Measurements from ENCODE around the gene KCNQ5. TPM values are rescaled to one million over a fixed set of nuclear protein-coding genes. Genes with fewer than 3 reads are reported as not detected.
A peak's percentile ranks its signal among the peaks of the same experiment; 100 is the strongest.

The KCNQ5 gene
- total and polyA plus RNA-seq, 10 of the 15 experiments (the other 5 are each of a cell fraction or from before 2014, with no cell fraction given) = 0.60 to 16.2 (median 3.2) TPM

DNA sequence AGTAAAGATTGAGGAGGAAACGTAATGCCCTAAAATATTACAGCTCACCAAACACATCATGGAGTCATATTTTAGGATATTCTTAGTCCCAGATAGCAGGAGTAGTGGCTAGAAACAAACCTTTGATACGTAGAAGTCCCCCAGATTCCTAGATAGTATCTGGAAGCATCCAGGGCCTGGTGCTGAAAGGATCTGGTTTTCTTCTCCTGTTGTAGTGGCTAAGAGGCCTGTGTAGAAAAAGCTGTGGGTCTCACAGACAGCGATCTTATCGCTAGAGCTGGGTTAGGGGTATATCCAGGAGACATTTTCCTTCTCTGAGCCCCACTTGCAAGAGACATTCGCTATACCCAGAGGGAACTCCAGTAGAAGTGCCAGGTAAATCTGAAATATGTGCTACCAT, 139.9 kb downstream of the KCNQ5 start:
- H4K20me1 ChIP-seq (ENCODE audit: control insufficient read depth, insufficient read depth) = no peaks in the 10 kb centered on the region
- no peaks in the 10 kb centered on the region for H3K9me3 ChIP-seq (replicated peaks; ENCODE audit: control insufficient read depth, insufficient read depth, low read length)
- H3K4me1 ChIP-seq (ENCODE audit: control insufficient read depth, insufficient read depth, low read length) = no peaks in the 10 kb centered on the region; the same call in 1 of the 2 replicates
- ATAC-seq (no peak), DNase-seq (ENCODE audit: low read depth, low spot score) (no peak), FAIRE-seq (no peak)
- H3K4me2 ChIP-seq (ENCODE audit: control insufficient read depth, insufficient read depth) = no peak overlapping the region
- in situ Hi-C loops (cut with MboI) (no loop called here), intact Hi-C loops (cut with micrococcal nuclease; ENCODE audit: unreplicated experiment) (no loop called here)
- no peak overlapping the region for H3K27ac ChIP-seq (ENCODE audit: control insufficient read depth, insufficient read depth)
- H2AFZ ChIP-seq (ENCODE audit: control insufficient read depth, low read depth, low read length) = no peak overlapping the region
- BruUV-seq (replicated peaks) = no TSS peak
- CTCF ChIA-PET = no interaction called here
- H3K4me3 ChIP-seq = no peak overlapping the region
- H3K27me3 ChIP-seq (replicated peaks in 1 of 2; ENCODE audit: control insufficient read depth in 2 of 2, insufficient read depth in 2 of 2, low read length in 1 of 2) = no peaks in the 10 kb centered on the region
- POLR2A ChIA-PET = no interaction called here
- SMC1A ChIA-PET (ENCODE audit: uncharacterized antibody, unreplicated experiment) = interaction anchor here (1.3 kb wide), 3 partner anchors 9 to 134 kb away, joined by 4 read pairs; no protein-coding TSS in a partner anchor
- no peaks in the 10 kb centered on the region for H3K36me3 ChIP-seq (ENCODE audit: control insufficient read depth in 2 of 2, insufficient read depth in 2 of 2, low read length in 1 of 2)
- H3K79me2 ChIP-seq (ENCODE audit: control insufficient read depth, insufficient read depth, low read length) = peaks cover 1% of the 10 kb centered on the region; the same call in 1 of the 2 replicates
- TF ChIP-seq NFYA (IDR thresholded peaks at IDR 0.05; ENCODE audit: borderline replicate concordance, low read depth, low read length) = no peak
- H3K9ac ChIP-seq (ENCODE audit: control insufficient read depth, insufficient read depth, low read length) = no peak overlapping the region
- 83% methylated on average over 5 of the region's 5 CpGs for WGBS (ENCODE audit: insufficient coverage, insufficient replicate concordance, low lambda C conversion rate, missing lambda C conversion rate)
- RAD21 ChIA-PET (ENCODE audit: unreplicated experiment) = no interaction called here

GRCh38 chr6:72769459-72770125, 147.7 kb downstream of the KCNQ5 start:
- intact Hi-C loops (cut with micrococcal nuclease; ENCODE audit: unreplicated experiment) = no loop called here
- 100% methylated on average over 1 of the region's 1 CpG for WGBS (ENCODE audit: insufficient coverage, insufficient replicate concordance, low lambda C conversion rate, missing lambda C conversion rate)
- Histone ChIP-seq H3K9ac (ENCODE audit: control insufficient read depth, insufficient read depth, low read length) (no peak overlapping the region), H3K4me1 (ENCODE audit: control insufficient read depth, insufficient read depth, low read length) (peaks cover 11% of the 10 kb centered on the region), H3K9me3 (replicated peaks; ENCODE audit: control insufficient read depth, insufficient read depth, low read length) (no peaks in the 10 kb centered on the region; the same call in 2 of the 3 replicates), H3K36me3 (ENCODE audit: control insufficient read depth in 2 of 2, insufficient read depth in 2 of 2, low read length in 1 of 2) (no peaks in the 10 kb centered on the region), H3K27ac (ENCODE audit: control insufficient read depth, insufficient read depth) (no peak overlapping the region), H3K79me2 (ENCODE audit: control insufficient read depth, insufficient read depth, low read length) (peaks cover 3% of the 10 kb centered on the region), H2AFZ (ENCODE audit: control insufficient read depth, low read depth, low read length) (no peak overlapping the region), H4K20me1 (ENCODE audit: control insufficient read depth, insufficient read depth) (no peaks in the 10 kb centered on the region), H3K4me2 (ENCODE audit: control insufficient read depth, insufficient read depth) (peak overlapping the region; percentile 13; the same call in 1 of the 2 replicates), H3K4me3 (no peak overlapping the region), H3K27me3 (replicated peaks in 1 of 2; ENCODE audit: control insufficient read depth in 2 of 2, insufficient read depth in 2 of 2, low read length in 1 of 2) (no peaks in the 10 kb centered on the region)
- no peak for FAIRE-seq
- ChIA-PET CTCF (interaction anchor here (0.9 to 2.4 kb wide), 5 partner anchors 9 to 153 kb away, joined by 3 to 9 read pairs (median 4); no protein-coding TSS in a partner anchor), RAD21 (ENCODE audit: unreplicated experiment) (interaction anchor here (0.7 to 1.8 kb wide), 8 partner anchors 36 to 154 kb away, joined by 3 to 10 read pairs (median 4); no protein-coding TSS in a partner anchor), SMC1A (ENCODE audit: uncharacterized antibody, unreplicated experiment) (interaction anchor here (0.5 to 4.2 kb wide), 20 partner anchors 9 to 357 kb away, joined by 3 to 20 read pairs (median 4); no protein-coding TSS in a partner anchor), POLR2A (no interaction called here)
- TF ChIP-seq IRF5 (IDR thresholded peaks at IDR 0.05; ENCODE audit: borderline replicate concordance) (no peak), MEF2B (IDR thresholded peaks at IDR 0.05; ENCODE audit: partially characterized antibody, poor library complexity, severe bottlenecking) (peak; percentile 26), MEF2A (IDR thresholded peaks at IDR 0.05; ENCODE audit: insufficient read depth, low read depth, low read length) (0 out of 2 replicates have a peak, but pooled peaks have one; percentile 4)
- in situ Hi-C loops (cut with MboI) = no loop called here
- no peak for DNase-seq (ENCODE audit: low read depth, low spot score)
- ATAC-seq = peak; percentile 58
- no TSS peak for BruUV-seq (replicated peaks)

Measured in GM12878 (cell line).